Measurements from ENCODE around the gene ACP4.

The ACP4 gene

DNA sequence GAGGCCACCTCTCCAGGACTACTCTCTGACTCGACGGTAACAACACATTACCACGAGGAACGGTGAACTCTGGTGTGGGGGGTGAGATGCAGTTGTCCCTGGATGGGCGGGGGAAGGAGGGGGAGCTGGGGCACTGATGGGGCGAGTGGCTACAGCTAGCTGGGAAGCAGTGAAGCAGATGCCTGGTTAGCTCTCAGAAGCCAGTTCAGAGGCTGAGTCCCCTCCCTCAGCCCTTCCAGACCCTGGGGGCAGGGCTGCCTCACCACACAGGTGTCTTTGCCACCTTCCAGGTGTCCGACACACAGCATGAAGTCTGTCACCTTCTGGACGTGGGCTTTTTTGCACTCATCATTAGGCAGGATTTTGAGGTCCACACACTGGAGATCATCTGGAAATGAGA, 29.4 kb downstream of the ACP4 start:
- H3K36me3 ChIP-seq = no peaks in the 10 kb centered on the region
- H3K4me3 ChIP-seq = no peak overlapping the region
- H3K4me1 ChIP-seq = peaks cover 0 to 16% (median 2%) of the 10 kb centered on the region in 4 donors
- TF ChIP-seq, protein P1, sequence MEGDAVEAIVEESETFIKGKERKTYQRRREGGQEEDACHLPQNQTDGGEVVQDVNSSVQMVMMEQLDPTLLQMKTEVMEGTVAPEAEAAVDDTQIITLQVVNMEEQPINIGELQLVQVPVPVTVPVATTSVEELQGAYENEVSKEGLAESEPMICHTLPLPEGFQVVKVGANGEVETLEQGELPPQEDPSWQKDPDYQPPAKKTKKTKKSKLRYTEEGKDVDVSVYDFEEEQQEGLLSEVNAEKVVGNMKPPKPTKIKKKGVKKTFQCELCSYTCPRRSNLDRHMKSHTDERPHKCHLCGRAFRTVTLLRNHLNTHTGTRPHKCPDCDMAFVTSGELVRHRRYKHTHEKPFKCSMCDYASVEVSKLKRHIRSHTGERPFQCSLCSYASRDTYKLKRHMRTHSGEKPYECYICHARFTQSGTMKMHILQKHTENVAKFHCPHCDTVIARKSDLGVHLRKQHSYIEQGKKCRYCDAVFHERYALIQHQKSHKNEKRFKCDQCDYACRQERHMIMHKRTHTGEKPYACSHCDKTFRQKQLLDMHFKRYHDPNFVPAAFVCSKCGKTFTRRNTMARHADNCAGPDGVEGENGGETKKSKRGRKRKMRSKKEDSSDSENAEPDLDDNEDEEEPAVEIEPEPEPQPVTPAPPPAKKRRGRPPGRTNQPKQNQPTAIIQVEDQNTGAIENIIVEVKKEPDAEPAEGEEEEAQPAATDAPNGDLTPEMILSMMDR (IDR thresholded peaks at IDR 0.05) = no peak
- H3K9me3 ChIP-seq = no peaks in the 10 kb centered on the region
- intact Hi-C loops (cut with DNase I; ENCODE audit: low total_unique reads) = no loop called here
- no peak for DNase-seq
- H3K27me3 ChIP-seq = peaks cover 0 to 79% of the 10 kb centered on the region in 2 donors
- H3K27ac ChIP-seq = no peak overlapping the region

DNA sequence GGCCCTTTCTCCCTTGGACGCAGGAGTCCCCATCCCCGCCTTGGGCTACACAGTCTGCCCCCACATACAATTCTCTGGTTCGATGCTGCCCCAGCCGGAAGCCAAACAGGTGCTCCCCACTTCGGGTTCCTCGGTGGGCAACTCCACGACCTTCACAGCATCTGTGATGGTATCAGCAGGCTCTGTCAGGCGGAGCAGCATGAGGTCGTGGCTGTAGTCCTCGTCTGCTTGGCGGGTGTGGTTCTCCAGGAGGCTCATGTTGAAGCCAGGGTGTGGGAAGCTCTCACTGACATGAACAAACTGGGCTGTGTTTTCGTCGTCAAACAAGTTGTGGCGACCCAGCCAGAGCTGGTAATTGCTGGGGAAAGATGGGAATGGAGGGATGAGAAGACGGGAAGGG, 29.9 kb downstream of the ACP4 start:
- Histone ChIP-seq H3K4me1 (peaks cover 0 to 16% (median 2%) of the 10 kb centered on the region in 4 donors), H3K27ac (no peak overlapping the region), H3K27me3 (peaks cover 0 to 74% of the 10 kb centered on the region in 2 donors), H3K36me3 (no peaks in the 10 kb centered on the region), H3K9me3 (no peaks in the 10 kb centered on the region), H3K4me3 (no peak overlapping the region)
- intact Hi-C loops (cut with DNase I; ENCODE audit: low total_unique reads) = no loop called here
- TF ChIP-seq, protein P1 (IDR thresholded peaks at IDR 0.05) = no peak
- DNase-seq = no peak

DNA sequence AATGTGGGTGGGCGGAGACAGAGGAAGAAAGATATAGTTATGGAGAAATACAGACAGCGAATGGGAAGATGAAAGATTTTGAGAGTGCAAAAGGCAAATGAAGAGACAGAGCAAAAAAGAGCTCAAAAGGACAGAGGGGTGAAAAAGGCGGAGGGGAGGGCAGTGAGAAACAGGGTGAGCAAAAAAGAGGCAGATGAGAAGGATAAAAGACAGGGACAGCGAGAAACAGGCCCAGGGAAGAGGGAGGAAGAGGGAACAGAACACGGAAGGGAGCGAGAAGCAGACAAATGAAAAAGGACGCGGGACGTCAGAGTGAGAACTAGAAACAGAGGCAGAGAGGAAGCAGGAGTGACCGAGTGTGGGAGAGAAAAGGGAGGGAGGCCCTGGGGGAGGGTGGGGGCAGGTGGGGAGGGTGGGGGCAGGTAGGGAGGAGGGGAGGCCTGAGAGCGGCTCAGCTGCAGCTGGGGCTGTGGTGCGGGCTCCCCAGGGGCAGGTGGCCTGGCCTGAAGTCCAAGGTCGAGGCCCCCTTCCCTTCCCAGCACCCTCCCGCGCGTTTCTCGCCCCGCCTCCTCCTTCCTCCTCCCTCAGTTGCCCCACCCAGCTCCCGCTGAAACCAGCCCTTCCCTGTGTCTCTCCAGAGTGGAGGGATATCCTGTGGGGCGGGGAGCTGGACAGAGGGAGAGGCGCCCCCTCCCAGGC, 30.5 kb downstream of the ACP4 start:
- H3K9me3 ChIP-seq = no peaks in the 10 kb centered on the region
- no peak overlapping the region for H3K4me3 ChIP-seq
- no peak overlapping the region for H3K27ac ChIP-seq
- intact Hi-C loops (cut with DNase I; ENCODE audit: low total_unique reads) = no loop called here
- TF ChIP-seq, protein P1 (IDR thresholded peaks at IDR 0.05) = no peak
- H3K4me1 ChIP-seq = peaks cover 0 to 16% (median 2%) of the 10 kb centered on the region in 4 donors
- peaks cover 0 to 68% of the 10 kb centered on the region in 2 donors for H3K27me3 ChIP-seq
- DNase-seq = no peak
- no peaks in the 10 kb centered on the region for H3K36me3 ChIP-seq

DNA sequence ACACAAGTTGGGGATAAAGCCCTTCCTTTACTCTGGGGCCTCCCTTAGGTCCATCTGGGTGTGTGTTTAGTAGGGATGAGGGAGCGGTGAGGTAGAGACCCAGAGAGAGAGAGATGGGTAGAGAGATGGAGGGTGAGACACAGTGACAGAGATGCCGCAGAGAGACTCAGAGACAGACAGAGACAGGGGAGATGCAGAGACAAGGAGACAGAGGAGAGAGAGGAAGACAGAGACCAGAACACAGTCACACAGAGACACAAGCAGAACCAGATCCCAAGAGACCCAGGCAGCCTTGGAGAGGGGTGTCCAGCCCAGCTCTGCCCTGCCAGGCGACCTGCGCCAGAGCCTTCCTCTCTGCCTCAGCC, 31.0 kb downstream of the ACP4 start:
- intact Hi-C loops (cut with DNase I; ENCODE audit: low total_unique reads) = no loop called here
- Histone ChIP-seq H3K36me3 (no peaks in the 10 kb centered on the region), H3K27ac (no peak overlapping the region), H3K4me1 (peaks cover 0 to 16% (median 2%) of the 10 kb centered on the region in 4 donors), H3K27me3 (peaks cover 0 to 68% of the 10 kb centered on the region in 2 donors), H3K4me3 (no peak overlapping the region), H3K9me3 (no peaks in the 10 kb centered on the region)
- TF ChIP-seq, protein P1 (IDR thresholded peaks at IDR 0.05) = no peak
- DNase-seq = no peak

DNA sequence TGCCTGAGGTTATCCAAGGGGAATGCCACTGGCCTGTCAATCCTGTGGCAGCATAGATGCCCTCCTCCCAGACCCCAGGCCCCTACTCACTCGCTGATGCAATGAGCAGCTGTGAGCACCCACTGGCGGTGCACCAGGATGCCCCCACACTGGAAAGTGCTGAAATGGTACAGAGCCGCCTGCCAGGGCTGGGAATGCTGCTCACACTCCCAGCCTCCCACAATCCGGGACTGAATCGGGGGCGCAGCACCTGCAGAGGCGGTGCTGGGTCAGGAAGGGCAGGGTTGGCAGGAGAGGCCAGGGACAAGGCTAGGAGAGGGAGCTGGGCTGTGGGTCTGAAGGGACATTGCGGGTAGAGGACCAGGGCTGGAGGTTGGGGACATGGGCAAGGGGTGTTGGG, 31.4 kb downstream of the ACP4 start:
- TF ChIP-seq, protein P1 (IDR thresholded peaks at IDR 0.05) = no peak
- Histone ChIP-seq H3K27me3 (peaks cover 0 to 72% of the 10 kb centered on the region in 2 donors), H3K4me1 (peaks cover 0 to 16% (median 2%) of the 10 kb centered on the region in 4 donors), H3K4me3 (no peak overlapping the region), H3K9me3 (no peaks in the 10 kb centered on the region), H3K27ac (no peak overlapping the region), H3K36me3 (no peaks in the 10 kb centered on the region)
- intact Hi-C loops (cut with DNase I; ENCODE audit: low total_unique reads) = no loop called here
- DNase-seq = no peak

Data from tibial artery (tissue), 4 donors.